Testis (tissue), 3 donors: ENCODE data around the gene MDP1. TPM values are rescaled to one million over a fixed set of nuclear protein-coding genes. Genes with fewer than 3 reads are reported as not detected.

ENCODE experiments used
- DNase-seq: peaks from one replicate; pipeline ENCODE4 v3.0.0-alpha.2; 2019
- H3K27ac ChIP-seq, 2 donors: fragments of 200-600 bp; sonication (generic); one replicate each; pipeline ENCODE4 v1.5.1; 2019
- H3K27me3 ChIP-seq: fragments of 200-600 bp; sonication (generic); one replicate; pipeline ENCODE4 v1.5.1; 2019
- H3K36me3 ChIP-seq: fragments of 200-600 bp; sonication (generic); one replicate; pipeline ENCODE4 v1.5.1; 2017; ENCODE audit warnings: low read depth; ENCODE audit errors: missing control alignments
- H3K4me1 ChIP-seq: fragments of 200-600 bp; sonication (generic); one replicate; pipeline ENCODE4 v1.5.1; 2019
- H3K4me3 ChIP-seq, 2 donors: fragments of 200-600 bp; sonication (generic); one replicate each; pipeline ENCODE4 v1.5.1; 2017 to 2019
- H3K9me3 ChIP-seq: fragments of 200-600 bp; sonication (generic); one replicate; pipeline ENCODE4 v1.5.1; 2017
- CTCF ChIP-seq, 3 experiments: fragments of 450-650 bp in 2 of 3; fragments of 200-600 bp in 1 of 3; sonication (generic) in 1 of 3; IDR thresholded peaks; one replicate each; pipeline ENCODE4 v1.5.1; 2016 to 2019; ENCODE audit warnings: antibody characterized with exemption in 3 of 3, mild to moderate bottlenecking in 2 of 3, moderate library complexity in 1 of 3
- POLR2A ChIP-seq: fragments of 450-650 bp; IDR thresholded peaks from one replicate; pipeline ENCODE4 v1.6.1; 2017; ENCODE audit warnings: antibody characterized with exemption, mild to moderate bottlenecking, moderate library complexity
- WGBS, 2 donors: methylation state at CpG; one replicate each; pipeline ENCODE4 v1.1.5; 2018; 5-methylcytosine and 5-hydroxymethylcytosine counted together
- intact Hi-C: fragments of 100-400 bp; cut with DNase I; formaldehyde crosslinking; loops from one replicate; pipeline ENCODE4 v1.15.1; 2023; ENCODE audit warnings: low total_unique reads
- polyA plus RNA-seq: library from polyadenylated mRNA; stranded (reverse); fragments of 350-450 nt; fragmentation: Illumina TruSeq; extraction: RNeasy Lipid Tissue Mini Kit (QIAGEN cat#74804); gene quantifications from one replicate; pipeline ENCODE4 v1.2.3, GENCODE V29; 2014; ENCODE audit warnings: low read depth, low replicate concordance; ENCODE audit not compliant: insufficient read depth
- total RNA-seq, 2 donors: library from RNA; depleted of rRNA; stranded (reverse); fragments of >200 nt; gene quantifications; one replicate each; pipeline ENCODE4 v1.2.3, GENCODE V29; 2016

The MDP1 gene
- total and polyA plus RNA-seq, 3 donors from 2014 or later: 17.3 to 20.1 (median 19.5) TPM

GRCh38 chr14:24261969-24262327, 46.1 kb upstream of the MDP1 start:
- Histone ChIP-seq H3K27me3 (no peaks in the 10 kb centered on the region), H3K4me3 (no peak overlapping the region), H3K4me1 (no peaks in the 10 kb centered on the region), H3K36me3 (no peaks in the 10 kb centered on the region), H3K9me3 (no peaks in the 10 kb centered on the region), H3K27ac (no peak overlapping the region)
- intact Hi-C loops: no loop called here
- 88 to 94% methylated on average over 7 to 19 of the region's 19 CpGs for WGBS, 2 donors
- TF ChIP-seq POLR2A (no peak), CTCF (IDR thresholded peaks at IDR 0.05) (no peak)
- DNase-seq: no peak

GRCh38 chr14:24261256-24261968, 45.5 kb upstream of the MDP1 start:
- intact Hi-C loops: no loop called here
- WGBS, 2 donors: 93 to 96% methylated on average over 20 of the region's 20 CpGs
- Histone ChIP-seq H3K27ac (no peak overlapping the region), H3K4me3 (no peak overlapping the region), H3K4me1 (no peaks in the 10 kb centered on the region), H3K36me3 (no peaks in the 10 kb centered on the region), H3K27me3 (no peaks in the 10 kb centered on the region), H3K9me3 (no peaks in the 10 kb centered on the region)
- DNase-seq: no peak
- TF ChIP-seq POLR2A: no peak
- no peak for TF ChIP-seq CTCF (IDR thresholded peaks at IDR 0.05)

- H3K27me3 ChIP-seq: no peaks in the 10 kb centered on the region
- intact Hi-C loops: no loop called here
- no peaks in the 10 kb centered on the region for H3K4me1 ChIP-seq
- WGBS, 2 donors: 76 to 94% methylated on average over 3 to 4 of the region's 4 CpGs
- no peak for DNase-seq
- H3K27ac ChIP-seq: no peak overlapping the region
- no peak overlapping the region for H3K4me3 ChIP-seq
- H3K36me3 ChIP-seq: no peaks in the 10 kb centered on the region
- H3K9me3 ChIP-seq: no peaks in the 10 kb centered on the region
- TF ChIP-seq POLR2A: no peak
Observed at GRCh38 chr14:24260780-24261157, 44.9 kb upstream of the MDP1 start.

GRCh38 chr14:24260026-24260779, 44.3 kb upstream of the MDP1 start:
- intact Hi-C loops: no loop called here
- no peak for TF ChIP-seq CTCF (IDR thresholded peaks at IDR 0.05)
- TF ChIP-seq POLR2A: no peak
- no peak overlapping the region for H3K27ac ChIP-seq
- no peaks in the 10 kb centered on the region for H3K4me1 ChIP-seq
- no peak overlapping the region for H3K4me3 ChIP-seq
- no peaks in the 10 kb centered on the region for H3K9me3 ChIP-seq
- H3K27me3 ChIP-seq: no peaks in the 10 kb centered on the region
- 89% methylated on average over 12 to 16 of the region's 16 CpGs for WGBS, 2 donors
- no peak for DNase-seq
- no peaks in the 10 kb centered on the region for H3K36me3 ChIP-seq

- Histone ChIP-seq H3K4me3 (no peak overlapping the region), H3K4me1 (no peaks in the 10 kb centered on the region), H3K36me3 (no peaks in the 10 kb centered on the region), H3K9me3 (no peaks in the 10 kb centered on the region), H3K27ac (no peak overlapping the region), H3K27me3 (no peaks in the 10 kb centered on the region)
- no peak for DNase-seq
- 85 to 90% methylated on average over 14 to 16 of the region's 16 CpGs for WGBS, 2 donors
- intact Hi-C loops: no loop called here
- TF ChIP-seq CTCF (IDR thresholded peaks at IDR 0.05) (no peak), POLR2A (no peak)
Observed at GRCh38 chr14:24259282-24260025, 43.6 kb upstream of the MDP1 start.
